Fibroblast of villous mesenchyme (primary cell): ENCODE results near the gene MYO3B. TPM values are rescaled to one million over a fixed set of nuclear protein-coding genes. Genes with fewer than 3 reads are reported as not detected.

Experiments used
- DNase-seq: peaks from one replicate; pipeline ENCODE4 v3.0.0-alpha.2; 2010; ENCODE audit warnings: low read depth
- H3K4me3 ChIP-seq: 2 replicates; pipeline ENCODE4 v1.5.1; 2011; ENCODE audit warnings: low read depth, mild to moderate bottlenecking, low read length
- CTCF ChIP-seq: IDR thresholded peaks from 2 replicates; pipeline ENCODE4 v1.5.1; 2012; ENCODE audit warnings: low read depth, mild to moderate bottlenecking, low read length; ENCODE audit not compliant: insufficient read depth
- total RNA-seq: library from RNA; depleted of rRNA; stranded (reverse); fragments of >200 nt; gene quantifications from 2 replicates; pipeline ENCODE4 v1.2.3, GENCODE V29; 2012

Gene MYO3B
- total RNA-seq, 1 donor: under 0.01 TPM

GRCh38 chr2:170641961-170642360, 464.0 kb downstream of the MYO3B start:
- TF ChIP-seq CTCF: no peak
- DNase-seq: no peak
- H3K4me3 ChIP-seq: no peak overlapping the region

GRCh38 chr2:170643346-170643745, 465.4 kb downstream of the MYO3B start:
- H3K4me3 ChIP-seq: no peak overlapping the region
- DNase-seq: no peak
- TF ChIP-seq CTCF: no peak

- no peak for DNase-seq
- H3K4me3 ChIP-seq: no peak overlapping the region
- TF ChIP-seq CTCF: no peak
Measured at GRCh38 chr2:170647741-170648436, 469.9 kb downstream of the MYO3B start.

- H3K4me3 ChIP-seq: no peak overlapping the region
- no peak for TF ChIP-seq CTCF
- no peak for DNase-seq
Measured at GRCh38 chr2:170651624-170652325, 473.8 kb downstream of the MYO3B start.

GRCh38 chr2:170652637-170653417, 474.9 kb downstream of the MYO3B start:
- DNase-seq: no peak
- H3K4me3 ChIP-seq: no peak overlapping the region
- no peak for TF ChIP-seq CTCF

GRCh38 chr2:170656669-170657068, 478.7 kb downstream of the MYO3B start:
- H3K4me3 ChIP-seq: no peak overlapping the region
- TF ChIP-seq CTCF: no peak
- DNase-seq: no peak
